ENCODE data around the gene DGKB.

- TF ChIP-seq CTCF (conservative IDR thresholded peaks at IDR 0.05 in 1 of 2, IDR thresholded peaks at IDR 0.05 in 1 of 2; ENCODE audit: extremely low read depth in 1 of 2, insufficient read depth in 1 of 2, low read depth in 1 of 2, low read length in 2 of 2): no peak
- no peak for TF ChIP-seq EZH2 (IDR thresholded peaks at IDR 0.05; ENCODE audit: borderline replicate concordance, low read length)
These were observed 212.1 kb downstream of the DGKB start for GRCh38 chr7:14690486-14690885.

Measured in mammary epithelial cell (primary cell).